B cell (primary cell): Measurements from ENCODE around the gene SLC30A9. TPM values are rescaled to one million over a fixed set of nuclear protein-coding genes. Genes with fewer than 3 reads are reported as not detected.

Experiments
- ATAC-seq: fragments of 200-7000 bp; cut with Tn5 transposase; one replicate; pipeline ENCODE4 v1.10.0; 2021; ENCODE audit warnings: low read depth, mild to moderate bottlenecking, moderate number of reproducible peaks, moderate library complexity
- CTCF ChIA-PET: fragments of 350-600 bp; sonication (Branson Sonifier 250); formaldehyde crosslinking; loops from one replicate; lab custom pipeline; 2021; ENCODE audit warnings: antibody characterized with exemption, inconsistent platforms; lab: Charles Lee
- POLR2A ChIA-PET: fragments of 350-600 bp; sonication (Branson Sonifier 250); formaldehyde crosslinking; loops from one replicate; lab custom pipeline; 2021; ENCODE audit warnings: antibody characterized with exemption; lab: Charles Lee
- DNase-seq: peaks from one replicate; pipeline ENCODE4 v3.0.0; 2013
- H2AFZ ChIP-seq: 2 replicates; pipeline ENCODE4 v1.6.1; 2012; ENCODE audit warnings: mild to moderate bottlenecking, low read depth, low read length; ENCODE audit not compliant: insufficient read depth, poor library complexity, severe bottlenecking
- H3K27ac ChIP-seq, 2 donors: 1 replicate in 1 of 2; 2 replicates in 1 of 2; pipeline ENCODE4 v1.5.1; 2012 to 2013; ENCODE audit warnings: low read length in 2 of 2, mild to moderate bottlenecking in 2 of 2, moderate library complexity in 1 of 2
- H3K27me3 ChIP-seq, 4 experiments: fragments of 200-600 bp in 1 of 4; sonication (generic) in 1 of 4; replicated peaks in 1 of 4; 1 replicate in 2 of 4; 2 replicates in 2 of 4; pipeline versions ENCODE4 v1.6.1 to v1.7.0; 2013 to 2016; ENCODE audit warnings: low read length in 3 of 4, mild to moderate bottlenecking in 2 of 4, mixed read lengths in 1 of 4, moderate library complexity in 1 of 4; ENCODE audit not compliant: insufficient read depth in 4 of 4, control insufficient read depth in 3 of 4; ENCODE audit errors: control extremely low read depth in 1 of 4
- H3K36me3 ChIP-seq, 2 experiments: replicated peaks in 1 of 2; 1 replicate in 1 of 2; 2 replicates in 1 of 2; pipeline versions ENCODE4 v1.6.1 to v1.7.1; 2013; ENCODE audit warnings: low read length in 1 of 2; ENCODE audit not compliant: insufficient read depth in 2 of 2, control insufficient read depth in 1 of 2; ENCODE audit errors: control extremely low read depth in 1 of 2, extremely low read depth in 1 of 2
- H3K4me1 ChIP-seq, 2 donors: fragments of 200-600 bp in 1 of 2; sonication (generic) in 1 of 2; 1 replicate in 1 of 2; 2 replicates in 1 of 2; pipeline versions ENCODE4 v1.5.1 to v1.6.1; 2013 to 2017; ENCODE audit warnings: low read length in 2 of 2; ENCODE audit not compliant: control insufficient read depth in 2 of 2, insufficient read depth in 2 of 2
- H3K4me2 ChIP-seq: replicated peaks from 2 replicates; pipeline ENCODE3; 2012; ENCODE audit warnings: mild to moderate bottlenecking, low read depth, low read length; ENCODE audit not compliant: poor library complexity, severe bottlenecking
- H3K4me3 ChIP-seq, 5 experiments: fragments of 200-600 bp in 1 of 5; sonication (generic) in 1 of 5; 1 replicate in 3 of 5; 2 replicates in 2 of 5; pipeline versions ENCODE4 v1.5.1 to v1.7.0; 2011 to 2016; ENCODE audit warnings: low read length in 4 of 5, mild to moderate bottlenecking in 4 of 5, low read depth in 2 of 5, control low read depth in 1 of 5, moderate library complexity in 1 of 5; ENCODE audit not compliant: insufficient read depth in 1 of 5; ENCODE audit errors: control extremely low read depth in 1 of 5, extremely low read depth in 1 of 5
- H3K79me2 ChIP-seq: fragments of 200-600 bp; sonication (generic); one replicate; pipeline ENCODE4 v1.6.0; 2016; ENCODE audit warnings: low read length; ENCODE audit not compliant: control insufficient read depth, insufficient read depth
- H3K9ac ChIP-seq: fragments of 200-600 bp; sonication (generic); 2 replicates; pipeline ENCODE4 v1.6.1; 2017; ENCODE audit warnings: mild to moderate bottlenecking, low read length, moderate library complexity
- H3K9me3 ChIP-seq, 3 donors: one replicate each; pipeline versions ENCODE4 v1.6.1 to v1.7.1; 2013; ENCODE audit warnings: low read length in 2 of 3; ENCODE audit not compliant: control insufficient read depth in 2 of 3, insufficient read depth in 1 of 3; ENCODE audit errors: control extremely low read depth in 1 of 3
- H4K20me1 ChIP-seq: 2 replicates; pipeline ENCODE4 v1.6.0; 2012; ENCODE audit warnings: mild to moderate bottlenecking, low read length; ENCODE audit not compliant: insufficient read depth, control insufficient read depth, poor library complexity, severe bottlenecking
- H3K27ac Mint-ChIP-seq: one replicate; pipeline ENCODE4 v1.8.0; 2021; ENCODE audit warnings: mixed read lengths
- H3K27me3 Mint-ChIP-seq: one replicate; pipeline ENCODE4 v1.8.0; 2021; ENCODE audit warnings: mixed read lengths
- H3K4me1 Mint-ChIP-seq: one replicate; pipeline ENCODE4 v1.8.0; 2021; ENCODE audit warnings: mixed read lengths
- H3K4me3 Mint-ChIP-seq: one replicate; pipeline ENCODE4 v1.8.0; 2021; ENCODE audit warnings: mixed read lengths
- H3K9me3 Mint-ChIP-seq: one replicate; pipeline ENCODE4 v1.8.0; 2022; ENCODE audit warnings: mixed read lengths; ENCODE audit not compliant: insufficient read depth
- CTCF ChIP-seq: fragments of 200-600 bp; IDR thresholded peaks from one replicate; pipeline ENCODE4 v1.8.0; 2022; ENCODE audit warnings: antibody characterized with exemption, mild to moderate bottlenecking
- EZH2 ChIP-seq: IDR thresholded peaks from 2 replicates; pipeline ENCODE4 v1.6.1; 2012; ENCODE audit warnings: borderline replicate concordance, low read depth, mild to moderate bottlenecking, moderate library complexity, low read length; ENCODE audit not compliant: insufficient read depth, poor library complexity, severe bottlenecking
- WGBS: methylation state at CpG from one replicate; pipeline ENCODE4 v1.1.5; 2013; ENCODE audit warnings: missing lambda C conversion rate; ENCODE audit not compliant: insufficient coverage; 5-methylcytosine and 5-hydroxymethylcytosine counted together
- intact Hi-C: fragments of 100-400 bp; cut with micrococcal nuclease; formaldehyde crosslinking; loops from one replicate; pipeline ENCODE4 v1.10.0; 2022
- polyA plus RNA-seq: library from polyadenylated mRNA; depleted of rRNA; stranded (reverse); fragments of >200 nt; gene quantifications from 2 replicates; pipeline ENCODE4 v1.2.3, GENCODE V29; 2012
- total RNA-seq, 2 donors: library from RNA; stranded (reverse); fragments of 120-200 nt in 1 of 2; gene quantifications; 1 replicate in 1 of 2; 2 replicates in 1 of 2; pipeline versions ENCODE4 v1.2.3 to v1.2.4, GENCODE V29; 2013 to 2022

Gene SLC30A9
- total and polyA plus RNA-seq, 2 donors (not counting 1 experiment from before 2014, with no cell fraction given) = 9.9 to 37.0 TPM

- POLR2A ChIA-PET = no interaction called here
- no peaks in the 10 kb centered on the region for H3K9me3 Mint-ChIP-seq
- H3K27ac Mint-ChIP-seq = no peak overlapping the region
- peaks cover 19 to 63% of the 10 kb centered on the region in 2 experiments for H3K36me3 ChIP-seq
- no peak for DNase-seq
- 100% methylated on average over 1 of the region's 3 CpGs for WGBS
- no peaks in the 10 kb centered on the region for H3K27me3 Mint-ChIP-seq
- H3K27me3 ChIP-seq = no peaks in the 10 kb centered on the region
- no peak for ATAC-seq
- H3K9ac ChIP-seq = no peak overlapping the region
- no peak overlapping the region for H3K4me3 ChIP-seq
- H3K4me2 ChIP-seq = no peak overlapping the region
- H3K4me1 Mint-ChIP-seq = no peaks in the 10 kb centered on the region
- intact Hi-C loops = no loop called here
- no peaks in the 10 kb centered on the region for H3K4me1 ChIP-seq
- H2AFZ ChIP-seq = no peak overlapping the region
- H3K27ac ChIP-seq = no peak overlapping the region
- no peak overlapping the region for H3K4me3 Mint-ChIP-seq
- H3K9me3 ChIP-seq = no peaks in the 10 kb centered on the region
- TF ChIP-seq CTCF (no peak), EZH2 (no peak)
- H3K79me2 ChIP-seq = no peaks in the 10 kb centered on the region
- H4K20me1 ChIP-seq = peaks cover 7% of the 10 kb centered on the region
- CTCF ChIA-PET = no interaction called here
Observed at GRCh38 chr4:41949531-41949930, 40.8 kb upstream of the SLC30A9 start.

GRCh38 chr4:41957634-41958033, 32.7 kb upstream of the SLC30A9 start:
- Mint-ChIP-seq H3K9me3 (no peaks in the 10 kb centered on the region), H3K27ac (no peak overlapping the region), H3K27me3 (no peaks in the 10 kb centered on the region), H3K4me3 (no peak overlapping the region), H3K4me1 (no peaks in the 10 kb centered on the region)
- Histone ChIP-seq H3K27me3 (no peaks in the 10 kb centered on the region), H4K20me1 (no peaks in the 10 kb centered on the region), H2AFZ (no peak overlapping the region), H3K27ac (no peak overlapping the region), H3K4me3 (no peak overlapping the region), H3K4me1 (no peaks in the 10 kb centered on the region), H3K9ac (no peak overlapping the region), H3K36me3 (peaks cover 2 to 12% of the 10 kb centered on the region in 2 experiments), H3K4me2 (no peak overlapping the region), H3K79me2 (no peaks in the 10 kb centered on the region), H3K9me3 (no peaks in the 10 kb centered on the region)
- intact Hi-C loops = loop anchor here (2.0 to 5.0 kb wide), 2 partner anchors 323 to 565 kb away; no protein-coding TSS in a partner anchor
- peak; percentile 24 for ATAC-seq
- DNase-seq = peak; percentile 48
- WGBS = no CpG with 5 or more reads among the region's 1 CpG
- POLR2A ChIA-PET = no interaction called here
- CTCF ChIA-PET = interaction anchor here (0.7 to 1.7 kb wide), 11 partner anchors 9 to 562 kb away, joined by 3 to 22 read pairs (median 4); partner anchors contain the start of gene TMEM33
- TF ChIP-seq EZH2 (no peak), CTCF (peak; percentile 67)
